Adrenal gland (tissue), 12 donors: Measurements from ENCODE around the gene GON4L. TPM values are rescaled to one million over a fixed set of nuclear protein-coding genes. Genes with fewer than 3 reads are reported as not detected.

Experiments
- DNase-seq, 7 donors: peaks; one replicate each; pipeline ENCODE4 v3.0.0-alpha.2; 2019 to 2020
- H3K27ac ChIP-seq, 5 donors: fragments of 200-600 bp; sonication (generic) in 4 of 5; 1 replicate in 3 of 5; 2 replicates in 2 of 5; pipeline versions ENCODE4 v1.5.1 to v1.8.0; 2016 to 2020; ENCODE audit warnings: mild to moderate bottlenecking in 1 of 5
- H3K27me3 ChIP-seq: fragments of 200-600 bp; 2 replicates; pipeline ENCODE4 v1.8.0; 2021
- H3K36me3 ChIP-seq, 2 donors: fragments of 200-600 bp; replicated peaks in 1 of 2; 1 replicate in 1 of 2; 2 replicates in 1 of 2; pipeline versions ENCODE4 v1.5.1 to v1.8.0; 2018 to 2022
- H3K4me1 ChIP-seq, 2 donors: fragments of 200-600 bp; replicated peaks in 1 of 2; 1 replicate in 1 of 2; 2 replicates in 1 of 2; pipeline versions ENCODE4 v1.5.1 to v1.8.0; 2018 to 2021
- H3K4me3 ChIP-seq, 4 donors: fragments of 200-600 bp; sonication (generic) in 3 of 4; one replicate each; pipeline ENCODE4 v1.5.1; 2016 to 2018
- H3K9me3 ChIP-seq, 3 donors: fragments of 200-600 bp; sonication (generic) in 1 of 3; replicated peaks in 1 of 3; 1 replicate in 2 of 3; 2 replicates in 1 of 3; pipeline versions ENCODE4 v1.5.1 to v1.8.0; 2016 to 2021
- CTCF ChIP-seq, 6 experiments: fragments of 450-650 bp in 4 of 6; fragments of 200-600 bp in 2 of 6; sonication (generic) in 1 of 6; IDR thresholded peaks; 1 replicate in 5 of 6; 2 replicates in 1 of 6; pipeline versions ENCODE4 v1.5.1 to v1.8.0; 2016 to 2021; ENCODE audit warnings: antibody characterized with exemption in 6 of 6, mild to moderate bottlenecking in 2 of 6, moderate library complexity in 1 of 6
- POLR2A ChIP-seq, 2 donors: fragments of 450-650 bp; IDR thresholded peaks; one replicate each; pipeline ENCODE4 v1.6.1; 2017; ENCODE audit warnings: antibody characterized with exemption in 2 of 2, mild to moderate bottlenecking in 2 of 2, moderate library complexity in 1 of 2
- WGBS, 4 donors: extraction: QIAGEN DNeasy Blood & Tissue Kit in 2 of 4; methylation state at CpG; one replicate each; pipeline versions ENCODE4 v1.1.5 to v1.1.7; 2013 to 2017; 5-methylcytosine and 5-hydroxymethylcytosine counted together
- intact Hi-C, 2 donors: fragments of 100-400 bp; cut with DNase I; formaldehyde crosslinking; loops; one replicate each; pipeline versions ENCODE4 v1.14.1 to v1.15.0; 2022 to 2023
- polyA plus RNA-seq, 3 donors: library from polyadenylated mRNA; stranded (reverse); fragments of 200-250 nt in 2 of 3; fragments of 350-450 nt in 1 of 3; fragmentation: Illumina TruSeq in 1 of 3; extraction: RNeasy Lipid Tissue Mini Kit (QIAGEN cat#74804) in 1 of 3; gene quantifications; one replicate each; pipeline ENCODE4 v1.2.3, GENCODE V29; 2013 to 2014
- total RNA-seq, 9 donors: library from RNA; depleted of rRNA in 4 of 9; stranded (reverse); fragments of >200 nt in 4 of 9; fragments of 120-200 nt in 1 of 9; fragmentation: NEBNext Ultra II Directional in 1 of 9; extraction: Animal tissue kit (Norgen Biotek cat#: 25700) in 1 of 9; gene quantifications; one replicate each; pipeline versions ENCODE4 v1.1.0 to v1.2.4, GENCODE V29; 2013 to 2023
- donor health status: healthy with polysubstance abuse.
- donor health status: Bipolar disorder and iron deficiency.
- donor health status: DM: yes; HTN: yes; CAD: no.
- donor health status: DM: no; HTN: no; CAD: no.
- donor health status: DM: no; HTN: no; CAD: no.
- donor health status: DM: yes; HTN: yes; CAD: no.

The GON4L gene
- total and polyA plus RNA-seq, 12 donors, result 13.7 to 41.7 (median 35.0) TPM

GRCh38 chr1:155816351-155816750 is 40.7 kb downstream of the GON4L start:
- H3K4me3 ChIP-seq, result no peak overlapping the region
- H3K4me1 ChIP-seq, result no peaks in the 10 kb centered on the region
- H3K27me3 ChIP-seq, result no peaks in the 10 kb centered on the region
- DNase-seq, result no peak
- intact Hi-C loops, result no loop called here
- no peak overlapping the region for H3K27ac ChIP-seq
- peaks cover 0 to 74% of the 10 kb centered on the region in 2 donors for H3K36me3 ChIP-seq
- TF ChIP-seq CTCF (IDR thresholded peaks at IDR 0.05), result no peak
- TF ChIP-seq POLR2A (IDR thresholded peaks at IDR 0.05), result no peak
- 91 to 100% (median 98%) methylated on average over 1 of the region's 1 CpG for WGBS, 4 donors
- no peaks in the 10 kb centered on the region for H3K9me3 ChIP-seq

GRCh38 chr1:155813672-155814071 is 43.3 kb downstream of the GON4L start:
- Histone ChIP-seq H3K4me1 (no peaks in the 10 kb centered on the region), H3K27me3 (no peaks in the 10 kb centered on the region), H3K4me3 (no peak overlapping the region), H3K27ac (no peak overlapping the region), H3K36me3 (peaks cover 0 to 47% of the 10 kb centered on the region in 2 donors), H3K9me3 (no peaks in the 10 kb centered on the region)
- TF ChIP-seq POLR2A (IDR thresholded peaks at IDR 0.05) (no peak), CTCF (IDR thresholded peaks at IDR 0.05) (no peak)
- DNase-seq, result peak in 1 of 7 donors; percentile 10
- 92 to 98% (median 93%) methylated on average over 3 of the region's 3 CpGs for WGBS, 4 donors
- intact Hi-C loops, result no loop called here

GRCh38 chr1:155812878-155813277 is 44.1 kb downstream of the GON4L start:
- TF ChIP-seq CTCF (IDR thresholded peaks at IDR 0.05) (no peak), POLR2A (IDR thresholded peaks at IDR 0.05) (no peak)
- Histone ChIP-seq H3K36me3 (peaks cover 0 to 39% of the 10 kb centered on the region in 2 donors), H3K4me1 (no peaks in the 10 kb centered on the region), H3K27me3 (no peaks in the 10 kb centered on the region), H3K9me3 (no peaks in the 10 kb centered on the region), H3K4me3 (no peak overlapping the region), H3K27ac (no peak overlapping the region)
- WGBS, 4 donors, result 83 to 100% (median 87%) methylated on average over 1 of the region's 1 CpG
- intact Hi-C loops, result no loop called here
- DNase-seq, result no peak

GRCh38 chr1:155809088-155809487 is 47.9 kb downstream of the GON4L start:
- Histone ChIP-seq H3K27me3 (no peaks in the 10 kb centered on the region), H3K9me3 (no peaks in the 10 kb centered on the region), H3K4me3 (no peak overlapping the region), H3K4me1 (no peaks in the 10 kb centered on the region), H3K27ac (no peak overlapping the region), H3K36me3 (peaks cover 0 to 37% of the 10 kb centered on the region in 2 donors)
- 73 to 80% (median 77%) methylated on average over 1 of the region's 1 CpG for whole genome bisulfite sequencing, 4 donors
- intact Hi-C loops, result no loop called here
- no peak for DNase-seq
- TF ChIP-seq CTCF (IDR thresholded peaks at IDR 0.05) (no peak), POLR2A (IDR thresholded peaks at IDR 0.05) (no peak)
